Medulla oblongata (tissue), 1 donor: ENCODE measurements around the gene RTL3.
"Not testable (repeated sequence)": the region's sequence is repeated elsewhere in the genome, so short reads cannot be mapped to it uniquely, and the experiment has no call there.

Experiments
- DNase-seq: peaks from one replicate; pipeline ENCODE4 v3.0.0-alpha.2; 2015; ENCODE audit errors: extremely low spot score

The RTL3 gene, protein sequence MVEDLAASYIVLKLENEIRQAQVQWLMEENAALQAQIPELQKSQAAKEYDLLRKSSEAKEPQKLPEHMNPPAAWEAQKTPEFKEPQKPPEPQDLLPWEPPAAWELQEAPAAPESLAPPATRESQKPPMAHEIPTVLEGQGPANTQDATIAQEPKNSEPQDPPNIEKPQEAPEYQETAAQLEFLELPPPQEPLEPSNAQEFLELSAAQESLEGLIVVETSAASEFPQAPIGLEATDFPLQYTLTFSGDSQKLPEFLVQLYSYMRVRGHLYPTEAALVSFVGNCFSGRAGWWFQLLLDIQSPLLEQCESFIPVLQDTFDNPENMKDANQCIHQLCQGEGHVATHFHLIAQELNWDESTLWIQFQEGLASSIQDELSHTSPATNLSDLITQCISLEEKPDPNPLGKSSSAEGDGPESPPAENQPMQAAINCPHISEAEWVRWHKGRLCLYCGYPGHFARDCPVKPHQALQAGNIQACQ

DNA sequence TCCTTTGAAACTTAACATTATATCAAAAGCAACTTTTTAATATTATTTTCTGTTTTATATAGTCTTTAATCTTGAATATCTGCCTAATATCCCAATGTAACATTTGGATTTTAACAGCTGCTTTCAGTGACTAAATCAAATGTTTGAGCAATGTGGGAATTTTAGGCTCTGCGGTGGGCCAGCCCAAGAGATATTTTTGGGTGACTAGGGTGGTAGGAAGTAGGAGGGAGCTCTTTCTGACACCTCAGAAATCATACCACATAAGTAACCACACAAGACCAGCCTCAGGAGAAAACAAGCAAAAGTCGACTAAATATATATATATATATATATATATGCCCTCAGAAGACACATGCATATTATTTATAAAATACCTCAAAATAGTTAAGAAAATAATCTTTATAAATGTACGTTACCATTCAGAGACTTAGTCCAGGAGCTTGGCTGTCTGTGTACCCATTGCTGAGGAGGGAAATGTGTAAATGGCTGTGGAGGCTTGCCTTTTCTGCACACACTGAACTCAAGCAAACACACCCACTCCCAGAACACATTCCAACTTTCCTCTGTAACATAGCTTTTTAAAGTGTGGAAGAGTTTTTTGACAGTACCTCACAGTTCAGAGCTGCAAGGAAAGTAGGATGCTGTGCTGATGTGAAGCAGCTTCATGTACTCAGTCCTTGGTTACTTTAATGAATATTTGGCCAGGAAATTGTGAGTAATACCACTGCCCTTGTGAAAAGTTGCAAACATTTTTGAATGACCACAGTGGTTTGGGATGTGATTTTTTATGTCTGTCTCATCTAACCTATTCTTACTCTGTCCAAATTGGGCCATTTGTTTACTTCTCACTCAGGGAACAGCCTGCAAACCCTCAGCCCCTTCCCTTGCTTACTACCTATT lies at the start of gene RTL3:
Gene RTL3 (minus strand): TSS at position 484 of the 900 bp plus-strand sequence. CDS start 908 bp downstream, outside the sequence.
- DNase-seq = no peak

DNA sequence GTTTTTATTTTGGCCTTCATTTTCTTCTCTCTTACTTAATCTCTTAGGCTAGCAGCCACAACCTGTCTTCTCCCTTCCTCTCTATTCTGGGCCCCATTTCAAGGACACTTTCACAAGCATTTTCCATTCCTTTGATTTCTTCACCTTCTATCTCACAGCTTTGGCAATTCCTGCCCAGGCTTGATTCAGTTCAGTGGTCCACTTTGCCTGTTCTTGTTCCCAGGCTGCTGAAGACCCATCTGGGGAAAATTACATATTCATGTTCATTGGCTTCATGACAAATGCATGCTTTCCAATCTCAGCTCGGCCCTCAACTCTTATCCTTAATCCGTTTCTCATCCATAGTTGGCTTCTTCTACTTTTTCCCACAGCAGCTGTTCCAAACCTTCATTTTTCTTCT lies 49.7 kb upstream of the RTL3 start:
- DNase-seq = no peak

DNA sequence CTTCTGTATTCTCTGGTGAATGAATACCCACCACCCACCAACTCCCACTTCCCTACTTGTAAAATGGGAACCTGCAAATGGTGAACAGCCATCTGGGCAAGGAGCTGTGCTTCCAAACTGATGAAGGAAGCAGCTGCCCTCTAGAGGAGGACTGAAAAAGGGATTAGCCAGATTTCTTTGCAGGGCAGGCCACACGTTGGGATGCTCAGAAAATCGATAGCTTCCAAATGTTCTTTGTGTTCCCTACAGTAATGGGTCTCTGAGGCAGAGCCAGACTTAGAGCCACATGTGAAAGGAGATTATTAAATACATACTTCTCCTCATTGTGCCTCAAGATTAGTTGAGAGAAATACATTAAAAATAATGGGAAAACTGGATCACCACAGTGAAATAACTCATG lies 49.1 kb upstream of the RTL3 start:
- no peak for DNase-seq

DNA sequence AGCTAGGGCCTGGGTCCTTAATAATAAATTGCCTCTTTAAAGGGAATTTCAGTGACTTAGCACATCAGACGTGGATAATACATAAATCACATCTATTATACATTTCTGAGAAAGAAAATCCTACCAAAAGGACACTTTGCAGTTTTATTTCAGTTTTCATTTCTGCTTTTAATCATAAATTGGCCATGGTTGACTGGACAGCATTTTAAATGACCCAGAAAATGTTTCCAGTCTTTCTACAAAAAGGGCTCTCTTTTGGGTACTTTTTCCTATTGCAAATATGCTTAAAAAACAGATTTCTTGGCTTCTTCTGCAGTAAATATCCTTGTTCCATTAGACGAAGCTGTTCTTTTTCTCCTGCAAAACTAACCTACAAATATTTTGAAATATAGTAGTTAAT lies 46.9 kb upstream of the RTL3 start:
- DNase-seq = no peak

DNA sequence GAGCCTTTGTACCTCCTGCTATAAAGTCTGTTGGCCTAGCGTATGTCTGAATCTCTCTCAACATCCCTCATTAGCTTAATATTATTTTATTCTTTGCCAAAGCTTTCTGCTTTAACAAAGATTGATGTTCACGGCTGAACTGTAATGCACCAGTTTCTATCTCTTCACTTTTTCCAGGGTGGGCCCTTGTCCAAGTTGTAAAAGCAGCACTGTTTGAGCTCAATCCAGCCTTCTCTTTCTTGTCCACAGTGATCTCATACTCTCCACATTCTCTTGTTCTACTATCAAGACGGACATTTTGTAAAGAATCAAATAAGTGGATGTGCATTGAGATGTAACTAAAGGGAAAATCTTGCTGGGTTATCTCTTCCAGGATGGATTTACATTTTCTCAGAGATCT lies 34.4 kb upstream of the RTL3 start:
- no peak for DNase-seq

DNA sequence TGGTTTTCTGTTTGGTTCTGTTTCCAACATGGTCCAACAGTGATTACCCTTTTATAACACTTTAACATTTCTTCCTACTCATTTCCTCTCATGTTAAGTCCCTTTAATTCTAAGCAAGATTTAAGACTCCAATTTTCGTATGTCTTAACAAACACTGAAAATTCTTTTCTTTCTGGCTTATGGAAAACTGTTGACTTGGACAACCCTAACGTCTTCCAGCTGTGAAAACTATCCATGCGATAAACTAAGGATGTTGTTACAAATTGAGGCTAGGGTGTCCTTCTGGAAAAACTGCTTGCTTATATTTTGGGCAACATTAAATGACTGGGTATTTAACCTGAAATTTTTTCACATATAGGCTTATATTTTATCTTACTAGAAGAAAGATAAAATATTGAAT lies 33.9 kb upstream of the RTL3 start:
- DNase-seq = no peak

DNA sequence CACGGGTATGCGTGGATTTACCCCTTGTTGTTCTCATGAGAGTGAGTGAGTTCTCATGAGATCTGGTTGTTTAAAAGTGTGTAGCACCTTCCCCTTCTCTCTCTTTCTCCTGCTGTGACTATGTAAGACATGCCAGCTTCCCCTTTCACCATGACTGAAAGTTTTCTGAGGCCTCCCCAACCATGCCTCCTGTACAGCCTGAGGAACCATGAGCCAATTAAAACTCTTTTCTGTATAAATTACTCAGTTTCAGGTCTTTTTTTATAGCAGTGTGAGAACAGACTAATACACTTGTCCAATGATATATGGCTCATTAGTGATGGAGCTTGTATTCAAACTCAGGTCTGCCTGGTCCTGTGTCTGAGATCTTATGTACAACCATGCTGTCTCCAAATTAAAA lies 28.5 kb upstream of the RTL3 start:
- no peak for DNase-seq

DNA sequence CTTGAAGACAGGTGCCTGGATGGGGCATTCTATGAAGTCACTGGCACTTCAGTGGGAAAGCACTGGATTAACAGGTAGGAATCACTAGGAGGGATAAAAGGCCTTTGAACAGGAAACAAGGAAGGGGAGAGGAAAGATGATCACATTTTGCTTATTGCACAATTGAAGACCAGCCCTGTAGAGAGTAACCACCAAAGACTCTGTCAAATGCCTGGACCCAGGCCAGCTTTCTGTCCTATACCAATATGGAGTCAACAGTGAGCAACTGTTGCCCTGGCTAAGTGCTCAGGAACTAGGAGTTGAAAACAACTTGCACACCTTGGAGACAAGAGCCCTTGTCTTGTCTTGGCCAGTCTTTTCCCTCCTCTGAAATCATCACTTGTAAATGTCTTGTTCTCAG lies 14.1 kb upstream of the RTL3 start:
- no peak for DNase-seq

DNA sequence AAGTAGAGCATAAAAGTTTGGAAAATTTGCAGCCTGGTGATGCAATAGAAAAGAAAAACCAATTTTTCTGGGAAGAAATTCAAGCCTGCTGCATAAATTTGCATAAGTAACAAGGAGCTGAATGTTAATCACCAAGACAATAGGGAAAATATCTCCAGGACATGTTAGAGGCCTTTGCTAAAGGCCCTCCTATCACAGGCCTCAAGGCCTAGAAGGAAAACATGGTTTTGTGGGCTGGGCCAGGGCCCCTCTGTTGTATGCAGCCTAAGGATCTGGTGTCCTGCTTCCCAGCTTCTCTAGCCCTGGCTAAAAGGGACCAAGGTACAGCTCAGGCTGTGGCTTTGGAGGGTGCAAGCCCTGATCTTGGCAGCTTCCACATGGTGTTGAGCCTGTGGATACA lies 6.2 kb upstream of the RTL3 start:
- peak; percentile 6 for DNase-seq

DNA sequence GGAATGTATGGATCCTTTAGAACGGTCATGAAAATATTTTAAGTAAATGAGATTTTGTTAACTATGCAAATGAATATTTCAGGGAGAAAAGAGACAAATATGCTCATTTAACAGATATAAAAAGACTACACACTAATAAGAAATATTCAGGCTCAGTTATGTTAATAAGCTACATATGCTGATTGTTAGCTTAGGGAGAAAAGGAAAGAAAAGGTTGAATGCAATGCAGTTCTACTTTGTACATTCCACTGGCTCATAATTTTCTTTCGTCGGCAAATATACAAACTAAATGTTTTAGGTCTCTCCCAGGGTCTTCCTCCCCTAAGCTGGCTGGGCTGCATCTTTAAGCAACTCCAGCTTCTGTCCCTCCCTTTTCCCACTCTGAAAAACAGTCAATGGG lies 2.7 kb upstream of the RTL3 start:
- no peak for DNase-seq

DNA sequence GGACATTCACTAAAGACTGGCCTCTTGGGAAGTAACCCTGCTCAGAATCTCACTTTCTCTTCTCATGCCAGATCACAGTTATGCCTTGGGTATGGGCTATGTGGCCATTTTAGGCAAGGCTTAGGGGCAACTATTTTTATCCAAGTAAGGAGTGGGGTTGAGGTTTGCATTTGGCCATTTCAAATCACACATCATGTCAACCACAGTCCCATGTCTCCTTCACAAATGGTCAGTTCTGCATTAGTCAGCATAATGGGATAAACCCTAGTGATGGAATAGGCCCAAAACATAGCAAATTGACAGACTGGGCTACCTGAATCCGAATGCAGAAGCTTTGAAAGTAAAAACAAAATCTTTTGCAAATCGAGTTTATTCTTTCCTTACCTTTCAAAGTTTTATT lies 827 bp upstream of the RTL3 start:
- DNase-seq = no peak

DNA sequence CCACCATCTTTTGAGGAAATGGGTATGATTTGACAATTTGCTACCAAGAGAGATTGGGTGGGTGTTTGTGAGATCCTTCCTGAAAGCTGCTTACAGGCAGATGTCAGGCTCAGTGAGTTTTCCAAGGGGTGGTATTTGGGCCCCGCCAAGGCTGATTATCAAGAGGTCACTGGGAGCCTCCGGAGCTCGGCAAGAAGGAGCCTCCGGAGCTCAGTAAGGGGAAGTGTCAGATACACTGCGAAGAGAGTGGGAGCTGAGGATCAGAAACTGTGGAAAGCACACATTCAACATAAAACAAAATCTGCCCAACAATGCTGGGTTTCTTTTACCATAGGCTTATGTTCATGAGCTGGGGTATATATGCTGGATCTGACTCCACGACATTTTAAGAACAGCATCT lies 714 bp downstream of the RTL3 start:
- no peak for DNase-seq

DNA sequence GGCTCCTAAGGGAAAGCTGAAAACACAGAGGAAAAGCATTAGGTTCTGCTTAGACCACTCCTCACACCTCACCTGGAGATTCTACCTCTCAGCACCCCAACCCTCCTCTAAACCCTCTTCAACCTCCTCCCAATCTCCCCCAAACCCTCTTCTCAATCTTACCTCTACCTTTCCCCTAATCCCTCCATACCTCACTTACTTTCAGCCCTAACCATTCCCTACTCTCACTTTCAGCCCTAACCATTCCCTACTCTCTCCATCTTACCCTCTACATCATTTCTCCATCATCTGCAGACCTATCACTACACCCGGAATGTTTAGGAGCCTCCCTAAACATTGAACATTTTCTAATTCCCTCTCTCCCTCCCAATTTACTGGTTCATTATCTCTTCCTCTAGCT lies 3.5 kb downstream of the RTL3 start:
- DNase-seq = no peak

DNA sequence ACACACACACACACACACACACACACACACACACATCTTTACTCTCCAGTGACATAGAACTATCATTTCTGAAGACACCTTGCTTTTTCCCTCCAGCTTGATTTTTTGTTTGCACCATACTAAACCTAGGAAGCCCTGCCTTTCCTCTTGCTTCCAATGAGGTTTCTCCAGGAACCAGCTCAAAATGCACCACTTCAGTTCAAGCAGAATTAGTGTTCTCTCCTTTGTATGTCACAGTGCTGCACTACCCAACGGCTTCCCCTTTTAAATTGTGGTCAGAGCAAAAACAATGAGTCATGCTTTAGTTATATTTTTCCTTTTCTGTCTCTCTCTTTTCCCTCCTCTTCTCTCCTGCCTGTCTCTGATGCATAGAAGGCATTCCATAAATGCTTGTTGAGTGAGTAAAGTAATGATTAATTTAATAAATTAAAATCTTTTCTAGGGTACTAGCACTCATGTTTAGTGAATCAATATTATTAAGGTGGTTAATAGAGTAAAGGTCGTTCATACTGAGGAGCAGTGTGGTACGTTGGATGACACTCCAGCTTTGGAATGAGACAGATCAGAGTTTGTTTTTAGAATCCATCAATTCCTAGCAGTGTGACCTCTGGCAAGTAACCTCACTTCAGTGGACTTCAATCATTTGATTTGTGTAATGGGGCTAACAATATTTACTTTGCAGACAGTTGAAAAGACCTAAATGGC lies 5.9 kb downstream of the RTL3 start:
- no peak for DNase-seq

DNA sequence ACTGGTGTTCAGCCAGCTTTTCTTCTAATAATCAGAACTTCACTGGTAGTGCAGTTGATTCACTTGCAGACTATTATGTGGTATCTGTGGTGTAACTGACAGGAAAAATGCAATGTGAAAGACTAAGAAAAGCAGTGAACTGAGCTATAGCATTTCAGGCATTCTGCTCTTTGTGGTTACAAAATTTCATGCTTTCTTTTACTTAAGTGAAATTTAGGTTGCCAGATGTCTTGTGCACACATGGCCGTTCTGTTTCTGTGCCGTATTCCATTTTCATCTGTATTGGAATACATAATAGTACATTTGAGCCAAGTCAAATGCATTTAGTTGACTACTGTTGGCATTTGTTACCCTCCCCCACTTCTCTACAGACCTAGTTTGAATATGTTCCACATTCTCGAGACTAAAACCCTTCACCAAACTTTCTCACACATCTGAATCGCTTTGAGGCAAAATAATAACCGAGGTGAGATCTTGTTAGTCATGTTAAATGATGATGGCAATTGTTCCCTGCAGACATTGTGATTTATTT lies 8.2 kb downstream of the RTL3 start:
- DNase-seq = no peak

DNA sequence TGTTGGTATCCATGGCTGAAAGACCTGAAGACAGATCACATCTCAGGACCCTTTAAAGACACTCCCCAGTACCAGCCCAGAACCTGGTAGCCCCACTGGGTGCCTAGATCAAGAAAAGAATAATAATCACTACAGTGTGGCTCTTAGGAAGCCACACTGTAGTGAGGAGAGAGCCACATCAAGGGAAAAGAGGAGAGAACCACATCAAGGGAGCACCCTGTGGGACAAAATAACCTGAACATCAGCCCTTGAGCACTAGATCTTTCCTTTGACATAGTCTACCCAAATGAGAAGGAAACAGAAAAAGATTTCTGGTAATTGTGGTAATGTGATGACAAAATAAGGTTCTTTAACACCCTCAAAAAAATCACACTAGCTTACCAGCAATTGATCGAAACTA lies 15.3 kb downstream of the RTL3 start:
- DNase-seq = no peak

DNA sequence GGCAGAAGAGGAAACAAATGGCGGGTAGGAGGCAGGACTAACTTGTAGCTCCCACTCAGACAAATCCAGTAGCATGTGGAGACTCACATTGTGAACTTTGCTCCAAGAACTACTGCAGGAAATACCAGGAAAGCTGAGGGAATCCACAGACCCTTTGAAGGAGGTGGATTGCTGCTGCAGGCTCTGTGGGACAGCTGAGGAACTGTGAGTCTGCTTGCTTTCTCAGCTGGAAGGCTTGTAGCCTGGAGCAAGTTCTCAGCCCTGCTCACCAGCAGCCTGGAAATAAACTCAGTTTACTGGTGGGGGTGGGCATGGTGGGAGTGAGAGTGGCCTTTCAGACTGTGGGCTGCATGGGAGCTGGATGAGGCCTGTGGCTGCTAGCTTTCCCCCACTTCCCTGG lies 16.0 kb downstream of the RTL3 start:
- DNase-seq = no peak

DNA sequence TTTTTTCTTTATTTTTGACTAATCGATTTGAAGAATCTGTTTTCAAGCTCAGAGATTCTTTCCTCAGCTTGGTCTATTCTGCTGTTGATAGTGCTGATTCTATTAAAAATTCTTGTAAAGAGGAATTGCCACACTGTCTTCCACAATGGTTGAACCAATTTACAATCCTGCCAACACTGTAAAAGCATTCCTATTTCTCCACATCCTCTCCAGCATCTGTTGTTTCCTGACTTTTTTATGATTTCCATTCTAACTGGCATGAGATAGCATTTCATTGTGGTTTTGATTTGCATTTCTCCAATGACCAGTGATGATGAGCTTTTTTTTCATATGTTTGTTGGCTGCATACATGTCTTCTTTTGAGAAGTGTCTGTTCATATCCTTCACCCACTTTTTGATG lies 23.0 kb downstream of the RTL3 start:
- not testable (repeated sequence) for DNase-seq

DNA sequence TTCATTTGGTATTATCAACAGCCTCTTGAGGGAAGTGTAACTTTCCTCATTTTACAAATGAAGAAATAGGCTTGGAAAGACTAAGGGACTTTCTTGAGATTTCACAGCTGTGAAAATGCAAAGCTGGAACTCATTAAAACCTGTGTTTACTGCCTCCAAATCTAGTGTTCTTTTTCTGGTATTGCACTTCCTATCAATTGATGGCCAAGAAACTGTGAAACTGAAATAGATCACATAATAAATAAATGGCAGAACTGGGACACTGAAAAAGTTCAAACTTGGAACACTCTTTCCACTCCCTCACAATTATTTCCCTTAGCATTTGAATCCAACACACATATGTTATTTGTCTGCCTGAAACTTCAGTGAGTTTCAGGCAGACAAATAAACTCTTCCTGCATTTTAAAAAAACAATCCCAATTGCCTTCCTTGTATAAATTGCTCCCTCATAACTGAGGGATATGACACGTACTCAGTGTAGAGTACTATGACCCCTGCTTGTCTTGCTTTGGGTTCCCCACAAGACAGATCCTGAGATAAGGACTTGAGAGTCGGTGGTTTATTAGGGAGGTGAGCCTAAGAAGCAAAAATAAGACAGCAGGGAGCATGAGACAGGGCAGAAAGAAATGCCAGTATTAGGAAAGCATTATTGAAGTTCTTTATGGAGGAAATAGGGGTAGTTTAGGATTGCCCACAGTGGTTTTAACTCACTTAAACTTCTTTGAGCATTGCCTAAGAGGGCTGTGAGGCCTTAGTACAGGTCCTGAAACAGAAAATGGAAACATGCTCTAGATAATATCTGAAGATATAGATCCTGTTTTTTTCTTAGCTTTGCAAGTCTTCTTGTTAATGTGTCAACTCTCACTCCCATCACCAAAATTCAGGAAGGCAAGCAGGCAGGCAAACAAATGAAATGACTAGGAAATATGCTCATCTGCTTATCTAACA lies 33.9 kb downstream of the RTL3 start:
- DNase-seq = no peak

DNA sequence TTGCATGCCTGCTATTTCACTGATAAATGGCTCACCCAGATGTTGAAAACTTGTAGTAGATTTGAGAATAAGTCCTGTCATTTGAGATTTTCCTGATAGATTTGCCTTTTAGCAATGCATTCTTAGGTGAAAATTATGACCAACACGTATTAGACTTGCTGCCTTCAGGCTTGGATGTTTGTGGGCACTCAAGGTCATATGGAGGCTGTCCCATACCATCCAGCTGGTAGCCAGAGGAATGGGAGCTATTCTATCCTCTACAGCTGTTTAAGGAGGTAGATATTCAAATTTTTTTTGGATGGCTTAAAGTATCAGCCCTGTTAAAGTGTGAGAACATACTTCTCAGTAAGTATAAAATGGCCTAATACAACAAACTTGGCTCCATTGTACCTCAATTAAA lies 34.7 kb downstream of the RTL3 start:
- DNase-seq = no peak

DNA sequence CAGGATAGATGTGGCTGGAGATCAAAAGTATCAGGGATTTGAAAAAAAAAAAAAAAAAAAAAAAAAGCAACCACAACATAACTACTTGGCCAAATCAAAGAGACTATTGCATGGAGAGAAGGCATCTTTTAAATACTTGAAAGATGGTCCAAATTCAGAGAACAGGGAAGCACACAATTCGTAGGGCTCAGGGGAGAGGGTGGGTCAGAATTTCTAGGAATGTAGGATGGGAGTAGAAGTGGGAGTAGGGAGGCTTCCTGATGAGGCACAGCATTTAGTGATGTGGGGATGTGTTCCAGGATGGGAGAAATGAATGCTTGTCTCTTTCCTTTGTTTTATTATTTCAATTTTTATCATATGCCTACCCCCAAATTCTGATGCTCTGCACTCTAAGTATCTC lies 36.3 kb downstream of the RTL3 start:
- DNase-seq = no peak
